Transverse colon (tissue), 3 donors: ENCODE results near the gene TLE3.

Experiments
- EP300 ChIP-seq: sonication (generic); formaldehyde crosslinking; IDR thresholded peaks from one replicate; pipeline ENCODE4 v1.6.1; 2017; ENCODE audit warnings: antibody characterized with exemption, low read depth
- POLR2A ChIP-seq: fragments of 450-650 bp; IDR thresholded peaks from one replicate; pipeline ENCODE4 v1.6.1; 2016; ENCODE audit warnings: antibody characterized with exemption, mild to moderate bottlenecking, moderate library complexity
- TF ChIP-seq, protein P1 (sequence below), 5 experiments: fragments of 200-600 bp in 3 of 5; fragments of 450-650 bp in 2 of 5; sonication (generic) in 3 of 5; IDR thresholded peaks; 1 replicate in 2 of 5; 2 replicates in 3 of 5; pipeline ENCODE4 v1.5.1; 2016 to 2017; ENCODE audit warnings: antibody characterized with exemption in 5 of 5, inconsistent platforms in 3 of 5, mild to moderate bottlenecking in 2 of 5, moderate library complexity in 1 of 5

DNA sequence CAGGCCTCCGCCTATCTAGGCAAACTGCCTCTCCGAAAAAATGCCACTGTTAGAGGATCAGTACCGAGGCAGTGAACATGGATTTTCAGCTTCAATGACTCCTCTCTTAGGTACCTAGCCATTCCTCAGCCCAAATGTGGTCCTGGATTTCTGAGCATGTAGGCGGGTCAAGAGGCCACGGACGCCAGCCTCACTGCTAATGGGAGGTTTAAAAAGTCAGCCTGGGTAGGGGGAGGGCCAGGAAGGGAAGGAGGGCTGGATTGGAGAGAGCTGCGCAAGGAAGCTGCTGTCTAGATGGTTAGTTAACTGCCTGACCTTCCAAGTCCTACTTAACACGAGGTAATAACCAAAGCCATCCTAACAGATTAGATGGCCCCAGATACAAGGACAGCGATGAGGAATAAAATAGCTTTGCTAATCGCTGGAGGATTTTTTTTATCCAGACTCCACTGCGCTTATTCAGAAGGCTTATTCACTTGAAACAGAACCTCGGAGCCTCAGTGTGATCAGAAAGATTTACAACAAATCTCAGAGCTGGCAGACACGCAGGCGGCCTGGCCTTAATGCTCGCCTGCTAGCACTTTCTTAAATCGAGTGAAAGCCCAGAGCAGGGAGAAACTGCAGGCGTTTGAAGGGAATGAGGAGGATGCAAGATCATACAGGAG lies 34.3 kb downstream of the TLE3 start:
- TF ChIP-seq, protein P1, sequence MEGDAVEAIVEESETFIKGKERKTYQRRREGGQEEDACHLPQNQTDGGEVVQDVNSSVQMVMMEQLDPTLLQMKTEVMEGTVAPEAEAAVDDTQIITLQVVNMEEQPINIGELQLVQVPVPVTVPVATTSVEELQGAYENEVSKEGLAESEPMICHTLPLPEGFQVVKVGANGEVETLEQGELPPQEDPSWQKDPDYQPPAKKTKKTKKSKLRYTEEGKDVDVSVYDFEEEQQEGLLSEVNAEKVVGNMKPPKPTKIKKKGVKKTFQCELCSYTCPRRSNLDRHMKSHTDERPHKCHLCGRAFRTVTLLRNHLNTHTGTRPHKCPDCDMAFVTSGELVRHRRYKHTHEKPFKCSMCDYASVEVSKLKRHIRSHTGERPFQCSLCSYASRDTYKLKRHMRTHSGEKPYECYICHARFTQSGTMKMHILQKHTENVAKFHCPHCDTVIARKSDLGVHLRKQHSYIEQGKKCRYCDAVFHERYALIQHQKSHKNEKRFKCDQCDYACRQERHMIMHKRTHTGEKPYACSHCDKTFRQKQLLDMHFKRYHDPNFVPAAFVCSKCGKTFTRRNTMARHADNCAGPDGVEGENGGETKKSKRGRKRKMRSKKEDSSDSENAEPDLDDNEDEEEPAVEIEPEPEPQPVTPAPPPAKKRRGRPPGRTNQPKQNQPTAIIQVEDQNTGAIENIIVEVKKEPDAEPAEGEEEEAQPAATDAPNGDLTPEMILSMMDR (IDR thresholded peaks at IDR 0.05) = no peak
- TF ChIP-seq EP300 = no peak
- no peak for TF ChIP-seq POLR2A
